ENCODE data around the gene RPL10A.
"Not testable (repeated sequence)": the region's sequence is repeated elsewhere in the genome, so short reads cannot be mapped to it uniquely, and the experiment has no call there.

The RPL10A gene

GRCh38 chr6:35512006-35512405 is 43.8 kb downstream of the RPL10A start:
- no peak for DNase-seq (ENCODE audit: low read depth)

- DNase-seq (ENCODE audit: low read depth) = no peak
Measured at GRCh38 chr6:35512740-35513139, 44.5 kb downstream of the RPL10A start, which contains the start of gene TULP1. Gene TULP1 (minus strand): TSS chr6:35512896. CDS start chr6:35512858, 38 bp downstream.

- DNase-seq (ENCODE audit: low read depth) = no peak
Measured at GRCh38 chr6:35514587-35514986, 46.4 kb downstream of the RPL10A start.

- not testable (repeated sequence) for DNase-seq (ENCODE audit: low read depth)
Measured at GRCh38 chr6:35515939-35516338, 47.7 kb downstream of the RPL10A start.

- no peak for DNase-seq (ENCODE audit: low read depth)
Measured at GRCh38 chr6:35516712-35517111, 48.5 kb downstream of the RPL10A start.

GRCh38 chr6:35517978-35518377 is 49.8 kb downstream of the RPL10A start:
- DNase-seq (ENCODE audit: low read depth) = not testable (repeated sequence)

- DNase-seq (ENCODE audit: low read depth) = no peak
Measured at GRCh38 chr6:35518566-35519312, 50.5 kb downstream of the RPL10A start.

GRCh38 chr6:35519313-35520015 is 51.3 kb downstream of the RPL10A start:
- DNase-seq (ENCODE audit: low read depth) = no peak

All from stimulated activated CD8-positive, alpha-beta memory T cell treated with anti-CD3 and anti-CD28 coated beads, Interleukin-4, amount 100 ng/mL, for 24 hours (primary cell).